NT2/D1 (cell line): ENCODE measurements around the gene ST6GALNAC3.

Source experiments
- SUZ12 ChIP-seq: IDR thresholded peaks from 2 replicates; pipeline ENCODE4 v1.6.1; 2011; ENCODE audit not compliant: insufficient read length, insufficient read depth; ENCODE audit errors: extremely low read depth
- YY1 ChIP-seq: IDR thresholded peaks from 2 replicates; pipeline ENCODE4 v1.6.1; 2011; ENCODE audit not compliant: insufficient read length, insufficient read depth
- ZNF274 ChIP-seq: IDR thresholded peaks from 2 replicates; pipeline ENCODE4 v1.6.1; 2011; ENCODE audit warnings: mild to moderate bottlenecking, low read depth, low read length

- no peak for TF ChIP-seq YY1
- TF ChIP-seq ZNF274: no peak
- no peak for TF ChIP-seq SUZ12
These were observed 10.1 kb downstream of the ST6GALNAC3 start for GRCh38 chr1:76084685-76085084.
